SK-N-SH treated with all-trans-retinoic acid at 6 μM for 48 hours (cell line): Measurements from ENCODE around the gene SLC17A4.

Source experiments
- OSR1 ChIP-seq: fragments of 250-450 bp; sonication (Bioruptor Pico); IDR thresholded peaks from 2 replicates; pipeline ENCODE4 v1.8.0; 2022; ENCODE audit warnings: moderate library complexity, mild to moderate bottlenecking, inconsistent platforms
- TSHZ2 ChIP-seq: fragments of 250-450 bp; sonication (Bioruptor Pico); IDR thresholded peaks from 2 replicates; pipeline ENCODE4 v1.5.0; 2020; ENCODE audit warnings: mild to moderate bottlenecking, moderate library complexity
- ZFP3 ChIP-seq: fragments of 250-450 bp; sonication (Bioruptor Pico); IDR thresholded peaks from 2 replicates; pipeline ENCODE4 v1.5.0; 2020; ENCODE audit warnings: mild to moderate bottlenecking, moderate library complexity
- TF ChIP-seq, protein P1 (sequence below): fragments of 250-450 bp; sonication (Bioruptor Pico); IDR thresholded peaks from 2 replicates; pipeline ENCODE4 v1.8.0; 2020; ENCODE audit warnings: mild to moderate bottlenecking, moderate library complexity, borderline replicate concordance

- TF ChIP-seq TSHZ2 = no peak
- TF ChIP-seq, protein P1, sequence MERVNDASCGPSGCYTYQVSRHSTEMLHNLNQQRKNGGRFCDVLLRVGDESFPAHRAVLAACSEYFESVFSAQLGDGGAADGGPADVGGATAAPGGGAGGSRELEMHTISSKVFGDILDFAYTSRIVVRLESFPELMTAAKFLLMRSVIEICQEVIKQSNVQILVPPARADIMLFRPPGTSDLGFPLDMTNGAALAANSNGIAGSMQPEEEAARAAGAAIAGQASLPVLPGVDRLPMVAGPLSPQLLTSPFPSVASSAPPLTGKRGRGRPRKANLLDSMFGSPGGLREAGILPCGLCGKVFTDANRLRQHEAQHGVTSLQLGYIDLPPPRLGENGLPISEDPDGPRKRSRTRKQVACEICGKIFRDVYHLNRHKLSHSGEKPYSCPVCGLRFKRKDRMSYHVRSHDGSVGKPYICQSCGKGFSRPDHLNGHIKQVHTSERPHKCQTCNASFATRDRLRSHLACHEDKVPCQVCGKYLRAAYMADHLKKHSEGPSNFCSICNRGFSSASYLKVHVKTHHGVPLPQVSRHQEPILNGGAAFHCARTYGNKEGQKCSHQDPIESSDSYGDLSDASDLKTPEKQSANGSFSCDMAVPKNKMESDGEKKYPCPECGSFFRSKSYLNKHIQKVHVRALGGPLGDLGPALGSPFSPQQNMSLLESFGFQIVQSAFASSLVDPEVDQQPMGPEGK (CRISPR knock-in tag) = no peak
- no peak for TF ChIP-seq OSR1 (CRISPR knock-in tag)
- no peak for TF ChIP-seq ZFP3 (CRISPR knock-in tag)
Measured at GRCh38 chr6:25793970-25794369, 39.4 kb downstream of the SLC17A4 start.
